ENCODE results near the gene KBTBD7. TPM values are rescaled to one million over a fixed set of nuclear protein-coding genes. Genes with fewer than 3 reads are reported as not detected.
A peak's percentile ranks its signal among the peaks of the same experiment; 100 is the strongest.

KBTBD7 gene
- total RNA-seq, 4 donors from 2014 or later, result 6.5 to 10.3 (median 8.6) TPM

- ATAC-seq, result peak; percentile 75
- Histone ChIP-seq H3K27me3 (no peaks in the 10 kb centered on the region), H3K27ac (no peak overlapping the region), H3K9me3 (no peaks in the 10 kb centered on the region), H3K4me1 (no peaks in the 10 kb centered on the region), H3K4me3 (no peak overlapping the region), H3K36me3 (peaks cover 0 to 45% of the 10 kb centered on the region in 2 donors)
- 10 to 33% methylated on average over 3 of the region's 6 CpGs for WGBS, 2 donors (ENCODE audit: low coverage in 1 of 2)
- TF ChIP-seq POLR2A (IDR thresholded peaks at IDR 0.05), result no peak
- TF ChIP-seq CTCF (IDR thresholded peaks at IDR 0.05), result peak; percentile 74 to 81 (median 81)
Observed at GRCh38 chr13:41222259-41222852, 28.0 kb upstream of the KBTBD7 start.

DNA sequence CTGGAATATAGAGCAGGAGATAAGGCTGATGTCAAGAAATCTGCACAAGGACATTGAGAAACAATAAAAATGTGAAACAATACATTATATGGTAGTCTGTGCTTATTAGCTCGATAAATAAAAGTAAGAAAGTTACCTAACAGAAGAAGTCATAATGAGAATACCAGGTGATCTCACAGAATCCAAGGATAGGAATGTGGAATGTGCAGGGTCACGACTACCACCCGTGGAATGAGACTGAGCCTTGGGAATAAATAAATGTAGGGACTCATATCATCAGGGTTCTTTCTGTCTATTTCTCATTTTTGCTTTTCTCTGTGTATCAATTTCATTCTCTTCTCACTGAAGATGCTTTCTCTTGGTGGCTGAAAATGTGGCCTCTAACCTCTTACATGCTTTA is 26.0 kb upstream of the KBTBD7 start:
- whole genome bisulfite sequencing, 2 donors (ENCODE audit: low coverage in 1 of 2), result 81 to 86% methylated on average over 3 of the region's 3 CpGs
- H3K27ac ChIP-seq, result no peak overlapping the region
- ATAC-seq, result no peak

DNA sequence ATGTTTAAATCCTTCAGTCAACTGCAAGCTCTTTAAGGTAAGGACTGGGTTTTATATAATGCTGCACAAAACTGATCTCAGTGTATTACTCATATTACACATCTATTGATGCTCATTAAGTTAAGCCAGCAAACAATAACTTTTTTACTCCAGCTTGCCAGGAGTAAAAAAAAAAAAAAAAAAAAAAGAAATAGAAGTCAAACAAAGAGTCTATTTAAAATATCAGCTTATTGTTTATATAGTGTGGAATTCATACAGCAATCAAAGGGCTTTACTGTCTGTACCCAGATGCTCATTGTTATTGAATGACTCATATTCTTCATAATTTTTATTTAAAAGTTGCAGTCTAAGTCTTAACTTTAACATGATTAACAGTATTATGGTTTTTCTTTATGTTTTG is 21.8 kb upstream of the KBTBD7 start:
- no peak for ATAC-seq

More for the DNA sequence above, 26.0 kb upstream of the KBTBD7 start:
- Histone ChIP-seq H3K36me3 (peaks cover 0 to 28% of the 10 kb centered on the region in 2 donors), H3K4me1 (no peaks in the 10 kb centered on the region), H3K27me3 (no peaks in the 10 kb centered on the region), H3K9me3 (no peaks in the 10 kb centered on the region), H3K4me3 (no peak overlapping the region)
- no peak for TF ChIP-seq POLR2A (IDR thresholded peaks at IDR 0.05)
- TF ChIP-seq CTCF (IDR thresholded peaks at IDR 0.05), result no peak
- no peak for TF ChIP-seq EP300 (IDR thresholded peaks at IDR 0.05)
- no peak for TF ChIP-seq POLR2AphosphoS5 (IDR thresholded peaks at IDR 0.05)

DNA sequence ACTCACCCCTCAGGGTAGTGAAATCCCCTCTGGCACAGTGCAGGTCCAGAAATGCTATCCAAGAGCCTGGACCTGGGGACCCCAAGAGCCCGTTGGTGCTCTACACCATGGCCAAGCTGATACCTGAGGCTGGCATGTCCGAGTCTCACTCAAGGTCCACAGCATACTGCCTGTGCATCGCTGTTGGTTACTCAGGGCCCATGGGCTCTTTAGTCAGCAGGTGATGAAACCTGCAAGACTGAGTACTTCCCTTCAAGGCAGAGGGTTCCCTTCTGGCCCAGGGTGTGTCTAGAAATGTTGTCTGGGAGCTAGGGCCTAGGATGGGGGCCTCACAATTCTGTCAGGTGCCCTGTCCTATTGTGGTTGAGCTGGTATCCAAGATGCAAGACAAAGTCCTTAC is 19.6 kb upstream of the KBTBD7 start:
- Histone ChIP-seq H3K9me3 (peaks cover 0 to 15% (median 0%) of the 10 kb centered on the region in 3 donors), H3K27ac (no peak overlapping the region), H3K36me3 (peaks cover 0 to 2% of the 10 kb centered on the region in 2 donors), H3K4me3 (no peak overlapping the region), H3K27me3 (no peaks in the 10 kb centered on the region), H3K4me1 (no peaks in the 10 kb centered on the region)
- TF ChIP-seq POLR2AphosphoS5 (IDR thresholded peaks at IDR 0.05), result no peak
- no peak for TF ChIP-seq EP300 (IDR thresholded peaks at IDR 0.05)
- no peak for TF ChIP-seq POLR2A (IDR thresholded peaks at IDR 0.05)
- TF ChIP-seq CTCF (IDR thresholded peaks at IDR 0.05), result no peak
- WGBS, 2 donors (ENCODE audit: low coverage in 1 of 2), result no CpG with 5 or more reads among the region's 3 CpGs
- ATAC-seq, result no peak

More for the DNA sequence above, 21.8 kb upstream of the KBTBD7 start:
- Histone ChIP-seq H3K4me3 (no peak overlapping the region), H3K9me3 (peaks cover 0 to 6% (median 0%) of the 10 kb centered on the region in 3 donors), H3K27ac (no peak overlapping the region), H3K27me3 (no peaks in the 10 kb centered on the region), H3K36me3 (peaks cover 0 to 8% of the 10 kb centered on the region in 2 donors), H3K4me1 (no peaks in the 10 kb centered on the region)
- no peak for TF ChIP-seq CTCF (IDR thresholded peaks at IDR 0.05)
- TF ChIP-seq POLR2A (IDR thresholded peaks at IDR 0.05), result no peak
- TF ChIP-seq POLR2AphosphoS5 (IDR thresholded peaks at IDR 0.05), result no peak
- TF ChIP-seq EP300 (IDR thresholded peaks at IDR 0.05), result no peak

GRCh38 chr13:41213316-41213715 is 18.9 kb upstream of the KBTBD7 start:
- H3K4me3 ChIP-seq, result no peak overlapping the region
- no peak for ATAC-seq
- WGBS, 2 donors (ENCODE audit: low coverage in 1 of 2), result 100% methylated on average over 1 of the region's 3 CpGs; no CpG with 5 or more reads in 1 of the 2 donors
- H3K27me3 ChIP-seq, result no peaks in the 10 kb centered on the region
- no peaks in the 10 kb centered on the region for H3K36me3 ChIP-seq
- H3K27ac ChIP-seq, result no peak overlapping the region
- no peaks in the 10 kb centered on the region for H3K4me1 ChIP-seq
- no peak for TF ChIP-seq POLR2A (IDR thresholded peaks at IDR 0.05)
- TF ChIP-seq CTCF (IDR thresholded peaks at IDR 0.05), result no peak
- TF ChIP-seq POLR2AphosphoS5 (IDR thresholded peaks at IDR 0.05), result no peak
- no peak for TF ChIP-seq EP300 (IDR thresholded peaks at IDR 0.05)
- peaks cover 0 to 15% (median 0%) of the 10 kb centered on the region in 3 donors for H3K9me3 ChIP-seq
